Neural progenitor cell (in vitro differentiated cells): ENCODE results near the gene ACKR3.

Experiments
- EZH2 ChIP-seq: fragments of 200-600 bp; sonication (generic); IDR thresholded peaks from 2 replicates; pipeline ENCODE4 v1.6.1; 2017; ENCODE audit warnings: antibody characterized with exemption, mild to moderate bottlenecking, moderate library complexity
- TF ChIP-seq, protein P1 (sequence below): fragments of 200-600 bp; sonication (generic); IDR thresholded peaks from 2 replicates; pipeline ENCODE4 v1.5.1; 2017; ENCODE audit warnings: antibody characterized with exemption, mild to moderate bottlenecking

DNA sequence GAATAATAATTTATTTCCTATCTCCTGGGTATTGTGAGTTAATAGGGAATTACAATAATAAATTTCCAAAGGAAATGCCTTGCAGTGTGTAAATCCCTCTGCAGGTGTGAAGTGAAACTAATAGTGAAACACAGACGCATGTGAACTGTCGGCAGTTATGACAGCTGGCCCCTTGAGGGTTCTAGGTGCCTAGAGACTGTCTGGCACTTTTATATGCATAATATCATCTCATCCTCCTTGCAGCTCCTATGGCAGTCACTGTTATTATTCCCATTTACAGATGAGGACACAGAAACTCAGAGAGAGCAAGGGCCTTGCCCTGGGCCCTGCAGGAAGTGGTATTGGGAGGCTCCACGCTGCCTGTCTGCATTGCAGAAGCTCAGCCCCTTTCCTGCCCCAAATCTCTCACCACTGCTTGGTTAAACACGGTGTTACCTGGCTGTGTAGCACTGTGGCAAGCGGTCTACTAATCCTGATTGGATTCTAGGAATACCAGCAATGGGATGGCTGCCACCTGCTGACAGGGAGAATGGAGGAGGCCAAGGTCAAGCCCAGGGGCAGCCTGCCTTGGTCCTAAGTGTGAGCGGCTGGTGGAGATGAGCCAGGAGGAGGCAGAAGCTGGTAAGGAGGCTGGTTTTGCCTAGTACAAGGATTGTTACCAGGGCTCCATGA is 32.8 kb upstream of the ACKR3 start:
- no peak for TF ChIP-seq EZH2
- TF ChIP-seq, protein P1, sequence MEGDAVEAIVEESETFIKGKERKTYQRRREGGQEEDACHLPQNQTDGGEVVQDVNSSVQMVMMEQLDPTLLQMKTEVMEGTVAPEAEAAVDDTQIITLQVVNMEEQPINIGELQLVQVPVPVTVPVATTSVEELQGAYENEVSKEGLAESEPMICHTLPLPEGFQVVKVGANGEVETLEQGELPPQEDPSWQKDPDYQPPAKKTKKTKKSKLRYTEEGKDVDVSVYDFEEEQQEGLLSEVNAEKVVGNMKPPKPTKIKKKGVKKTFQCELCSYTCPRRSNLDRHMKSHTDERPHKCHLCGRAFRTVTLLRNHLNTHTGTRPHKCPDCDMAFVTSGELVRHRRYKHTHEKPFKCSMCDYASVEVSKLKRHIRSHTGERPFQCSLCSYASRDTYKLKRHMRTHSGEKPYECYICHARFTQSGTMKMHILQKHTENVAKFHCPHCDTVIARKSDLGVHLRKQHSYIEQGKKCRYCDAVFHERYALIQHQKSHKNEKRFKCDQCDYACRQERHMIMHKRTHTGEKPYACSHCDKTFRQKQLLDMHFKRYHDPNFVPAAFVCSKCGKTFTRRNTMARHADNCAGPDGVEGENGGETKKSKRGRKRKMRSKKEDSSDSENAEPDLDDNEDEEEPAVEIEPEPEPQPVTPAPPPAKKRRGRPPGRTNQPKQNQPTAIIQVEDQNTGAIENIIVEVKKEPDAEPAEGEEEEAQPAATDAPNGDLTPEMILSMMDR = no peak
